Tibial nerve (tissue), 4 donors: Measurements from ENCODE around the gene PIEZO1. TPM values are rescaled to one million over a fixed set of nuclear protein-coding genes. Genes with fewer than 3 reads are reported as not detected.
A peak's percentile ranks its signal among the peaks of the same experiment; 100 is the strongest.
"Not testable (repeated sequence)": the region's sequence is repeated elsewhere in the genome, so short reads cannot be mapped to it uniquely, and the experiment has no call there.

Experiments
- DNase-seq, 2 donors: peaks; one replicate each; pipeline ENCODE4 v3.0.0-alpha.2; 2019; ENCODE audit warnings: low spot score in 2 of 2
- H3K27ac ChIP-seq, 4 donors: fragments of 200-600 bp; sonication (generic) in 3 of 4; one replicate each; pipeline ENCODE4 v1.5.1; 2017 to 2019; ENCODE audit warnings: mild to moderate bottlenecking in 1 of 4
- H3K27me3 ChIP-seq, 2 donors: fragments of 200-600 bp; sonication (generic) in 1 of 2; one replicate each; pipeline versions ENCODE4 v1.5.1 to v1.6.0; 2017 to 2019
- H3K36me3 ChIP-seq, 3 donors: fragments of 200-600 bp; sonication (generic); one replicate each; pipeline ENCODE4 v1.5.1; 2018 to 2019
- H3K4me1 ChIP-seq, 4 donors: fragments of 200-600 bp; sonication (generic) in 3 of 4; one replicate each; pipeline ENCODE4 v1.5.1; 2017 to 2019
- H3K4me3 ChIP-seq, 4 donors: fragments of 200-600 bp; sonication (generic) in 3 of 4; one replicate each; pipeline ENCODE4 v1.5.1; 2017 to 2019; ENCODE audit warnings: mild to moderate bottlenecking in 1 of 4, moderate library complexity in 1 of 4
- H3K9me3 ChIP-seq, 4 donors: fragments of 200-600 bp; sonication (generic) in 3 of 4; one replicate each; pipeline ENCODE4 v1.5.1; 2017 to 2019
- CTCF ChIP-seq, 5 experiments: fragments of 200-600 bp in 3 of 5; fragments of 450-650 bp in 2 of 5; sonication (generic) in 3 of 5; IDR thresholded peaks; one replicate each; pipeline ENCODE4 v1.5.1; 2016 to 2019; ENCODE audit warnings: antibody characterized with exemption in 5 of 5, mild to moderate bottlenecking in 3 of 5, moderate library complexity in 2 of 5
- EP300 ChIP-seq, 2 donors: sonication (generic); formaldehyde crosslinking; IDR thresholded peaks; one replicate each; pipeline ENCODE4 v1.6.1; 2017; ENCODE audit warnings: antibody characterized with exemption in 2 of 2, mild to moderate bottlenecking in 1 of 2
- POLR2A ChIP-seq, 2 donors: fragments of 450-650 bp; IDR thresholded peaks; one replicate each; pipeline ENCODE4 v1.6.1; 2017; ENCODE audit warnings: antibody characterized with exemption in 2 of 2, mild to moderate bottlenecking in 2 of 2, moderate library complexity in 2 of 2
- WGBS, 2 donors: methylation state at CpG; one replicate each; pipeline ENCODE4 v1.1.5; 2018; 5-methylcytosine and 5-hydroxymethylcytosine counted together
- total RNA-seq, 4 donors: library from RNA; depleted of rRNA; stranded (reverse); fragments of >200 nt; gene quantifications; one replicate each; pipeline ENCODE4 v1.1.0, GENCODE V29; 2016

The PIEZO1 gene
- total RNA-seq, 4 donors from 2014 or later: 90.5 to 309 (median 165) TPM

DNA sequence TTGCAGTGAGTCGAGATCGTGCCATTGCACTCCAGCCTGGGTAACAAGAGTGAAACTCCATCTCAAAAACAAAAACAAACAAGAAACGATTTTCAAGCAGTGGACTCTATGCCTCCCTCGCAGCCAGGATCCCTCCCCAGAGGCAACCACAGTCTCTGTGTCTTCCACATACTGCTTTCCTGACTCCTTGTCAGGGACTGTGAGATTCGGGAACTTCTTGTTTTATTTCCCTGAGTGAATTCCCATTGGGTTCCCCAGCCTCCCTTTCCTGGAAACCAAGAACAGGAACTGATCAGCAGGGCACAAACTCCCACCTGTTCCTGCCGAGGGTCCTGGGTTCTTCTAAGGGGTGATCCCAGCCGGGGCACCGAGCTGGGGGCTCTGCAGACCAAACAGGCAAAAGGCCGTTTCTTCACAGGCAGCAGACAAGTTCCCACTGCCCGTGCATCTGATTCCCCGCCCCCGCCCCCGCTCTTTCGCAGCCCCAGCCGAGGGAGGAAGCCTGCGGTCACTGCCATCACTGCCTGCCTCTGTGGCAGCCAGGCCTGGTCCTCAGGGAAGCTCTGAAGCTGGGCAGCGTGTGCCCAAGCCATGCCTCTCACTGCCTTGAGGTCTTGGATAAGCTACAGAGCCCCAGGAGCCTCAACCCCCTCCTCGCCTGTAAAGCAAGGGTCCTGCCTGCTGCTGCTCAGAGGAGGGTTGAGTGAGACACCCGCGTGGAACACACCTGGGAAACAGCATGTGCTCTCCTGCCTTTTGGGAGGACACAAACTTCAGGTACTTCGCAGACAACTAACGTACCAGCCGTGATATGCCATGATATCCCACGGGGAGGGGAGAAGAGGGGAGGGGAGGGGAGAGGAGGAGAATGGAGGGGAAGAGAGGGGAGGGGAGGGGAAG is 5.5 kb upstream of the PIEZO1 start:
- Histone ChIP-seq H3K27ac (peak overlapping the region in 3 of 4 donors; percentile 68 to 75 (median 69)), H3K4me3 (peak overlapping the region in 2 of 4 donors; percentile 9 to 18), H3K4me1 (peaks cover 0 to 32% (median 13%) of the 10 kb centered on the region in 4 donors), H3K27me3 (peaks cover 0 to 14% of the 10 kb centered on the region in 2 donors), H3K9me3 (no peaks in the 10 kb centered on the region), H3K36me3 (no peaks in the 10 kb centered on the region)
- 19 to 20% methylated on average over 21 to 22 of the region's 24 CpGs for WGBS, 2 donors
- no peak for DNase-seq
- no peak for TF ChIP-seq POLR2A (IDR thresholded peaks at IDR 0.05)
- TF ChIP-seq EP300 (IDR thresholded peaks at IDR 0.05): no peak
- no peak for TF ChIP-seq CTCF (IDR thresholded peaks at IDR 0.05)

GRCh38 chr16:88789594-88789993 is 4.6 kb upstream of the PIEZO1 start:
- 74 to 86% methylated on average over 7 of the region's 7 CpGs for WGBS, 2 donors
- Histone ChIP-seq H3K4me1 (peaks cover 0 to 34% (median 13%) of the 10 kb centered on the region in 4 donors), H3K9me3 (no peaks in the 10 kb centered on the region), H3K27ac (no peak overlapping the region), H3K4me3 (no peak overlapping the region), H3K27me3 (peaks cover 0 to 14% of the 10 kb centered on the region in 2 donors), H3K36me3 (no peaks in the 10 kb centered on the region)
- TF ChIP-seq EP300 (IDR thresholded peaks at IDR 0.05) (no peak), CTCF (IDR thresholded peaks at IDR 0.05) (no peak), POLR2A (IDR thresholded peaks at IDR 0.05) (no peak)
- no peak for DNase-seq

GRCh38 chr16:88788749-88789148 is 3.7 kb upstream of the PIEZO1 start:
- not testable (repeated sequence) for H3K27ac ChIP-seq, DNase-seq, H3K9me3 ChIP-seq, H3K4me3 ChIP-seq, H3K36me3 ChIP-seq
- WGBS, 2 donors: 93 to 95% methylated on average over 8 of the region's 8 CpGs
- peaks cover 0 to 14% of the 10 kb centered on the region in 2 donors for H3K27me3 ChIP-seq
- peaks cover 0 to 39% (median 18%) of the 10 kb centered on the region in 4 donors for H3K4me1 ChIP-seq

DNA sequence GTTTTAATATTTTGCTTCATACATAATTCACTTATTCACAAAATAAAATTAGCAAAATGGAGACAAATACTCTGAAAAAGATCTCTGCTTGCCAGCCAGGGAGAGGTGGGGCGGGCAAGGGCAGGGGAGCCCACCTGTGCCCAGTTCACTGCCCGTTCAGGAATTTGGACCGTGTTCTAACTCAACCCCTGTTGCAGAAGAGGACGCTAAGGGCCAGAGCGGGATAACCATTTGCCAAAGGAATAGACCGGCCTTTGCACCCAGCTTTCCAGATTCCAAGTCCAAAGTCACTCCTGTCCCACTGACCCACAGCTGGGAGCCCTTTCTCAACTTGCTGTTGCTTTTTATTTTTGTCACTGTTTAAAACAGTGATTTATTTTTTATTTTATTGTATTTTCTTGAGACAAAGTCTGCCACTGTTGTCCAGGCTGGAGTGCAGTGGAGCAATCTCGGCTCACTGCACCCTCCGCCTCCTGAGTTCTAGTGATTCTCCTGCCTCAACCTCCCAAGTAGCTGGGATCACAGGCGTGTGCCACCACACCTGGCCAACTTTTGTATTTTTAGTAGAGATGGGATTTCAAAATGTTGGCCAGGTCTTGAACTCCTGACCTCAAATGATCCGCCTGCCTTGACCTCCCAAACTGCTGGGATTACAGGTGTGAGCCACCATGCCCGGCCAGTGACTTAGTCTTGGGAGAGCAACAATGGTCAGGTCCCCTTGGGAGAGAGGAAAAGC is 2.7 kb upstream of the PIEZO1 start:
- peaks cover 0 to 46% (median 25%) of the 10 kb centered on the region in 4 donors for H3K4me1 ChIP-seq
- H3K36me3 ChIP-seq: no peaks in the 10 kb centered on the region
- no peak overlapping the region for H3K4me3 ChIP-seq
- no peaks in the 10 kb centered on the region for H3K9me3 ChIP-seq
- H3K27me3 ChIP-seq: peaks cover 0 to 10% of the 10 kb centered on the region in 2 donors
- no peak overlapping the region for H3K27ac ChIP-seq
- TF ChIP-seq POLR2A (IDR thresholded peaks at IDR 0.05) (no peak), EP300 (IDR thresholded peaks at IDR 0.05) (no peak), CTCF (IDR thresholded peaks at IDR 0.05) (no peak)
- no peak for DNase-seq
- WGBS, 2 donors: 87 to 88% methylated on average over 11 of the region's 11 CpGs

GRCh38 chr16:88784856-88785105 is 239 bp downstream of the PIEZO1 start:
- WGBS, 2 donors: no CpG with 5 or more reads among the region's 32 CpGs
- H3K27me3 ChIP-seq: no peaks in the 10 kb centered on the region

More at GRCh38 chr16:88784856-88785105, 239 bp downstream of the PIEZO1 start:
- Histone ChIP-seq H3K36me3 (no peaks in the 10 kb centered on the region), H3K9me3 (no peaks in the 10 kb centered on the region), H3K27ac (peak overlapping the region; percentile 81 to 97 (median 95)), H3K4me1 (peaks cover 0 to 49% (median 43%) of the 10 kb centered on the region in 4 donors), H3K4me3 (peak overlapping the region; percentile 45 to 90 (median 74))
- no peak for DNase-seq
- no peak for TF ChIP-seq CTCF (IDR thresholded peaks at IDR 0.05)
- no peak for TF ChIP-seq EP300 (IDR thresholded peaks at IDR 0.05)
- TF ChIP-seq POLR2A (IDR thresholded peaks at IDR 0.05): no peak
